BLaER1 treated with 17β-estradiol and CSF1 and Interleukin-3, amounts not matched to agents 10 nM and 100 nM (cell line): Measurements from ENCODE around the gene RALGAPA2.

Experiments
- H3K27ac ChIP-seq, 11 experiments: shearing (Covaris generic); formaldehyde crosslinking; 2 replicates each; pipeline ENCODE4 v1.8.1; 2022
- H3K27me3 ChIP-seq, 11 experiments: shearing (Covaris generic); formaldehyde crosslinking; 2 replicates each; pipeline ENCODE4 v1.8.1; 2022
- H3K36me3 ChIP-seq, 11 experiments: shearing (Covaris generic); formaldehyde crosslinking; 2 replicates each; pipeline ENCODE4 v1.8.1; 2022
- H3K4me1 ChIP-seq, 10 experiments: shearing (Covaris generic); formaldehyde crosslinking; 2 replicates each; pipeline ENCODE4 v1.8.1; 2022
- H3K4me2 ChIP-seq, 11 experiments: shearing (Covaris generic); formaldehyde crosslinking; 2 replicates each; pipeline ENCODE4 v1.8.1; 2022
- H3K4me3 ChIP-seq, 10 experiments: shearing (Covaris generic); formaldehyde crosslinking; 2 replicates each; pipeline ENCODE4 v1.8.1; 2022
- H3K9ac ChIP-seq, 11 experiments: shearing (Covaris generic); formaldehyde crosslinking; 2 replicates each; pipeline ENCODE4 v1.8.1; 2022
- H3K9me3 ChIP-seq, 11 experiments: shearing (Covaris generic); formaldehyde crosslinking; replicated peaks in 1 of 11; 2 replicates each; pipeline ENCODE4 v1.8.1; 2022
- H4K20me1 ChIP-seq, 11 experiments: shearing (Covaris generic); formaldehyde crosslinking; 2 replicates each; pipeline ENCODE4 v1.8.1; 2022
- Cebpa-rat ChIP-seq, 11 experiments: shearing (Covaris generic); IDR thresholded peaks; 2 replicates each; pipeline ENCODE4 v1.8.1; 2022

RALGAPA2 gene

DNA sequence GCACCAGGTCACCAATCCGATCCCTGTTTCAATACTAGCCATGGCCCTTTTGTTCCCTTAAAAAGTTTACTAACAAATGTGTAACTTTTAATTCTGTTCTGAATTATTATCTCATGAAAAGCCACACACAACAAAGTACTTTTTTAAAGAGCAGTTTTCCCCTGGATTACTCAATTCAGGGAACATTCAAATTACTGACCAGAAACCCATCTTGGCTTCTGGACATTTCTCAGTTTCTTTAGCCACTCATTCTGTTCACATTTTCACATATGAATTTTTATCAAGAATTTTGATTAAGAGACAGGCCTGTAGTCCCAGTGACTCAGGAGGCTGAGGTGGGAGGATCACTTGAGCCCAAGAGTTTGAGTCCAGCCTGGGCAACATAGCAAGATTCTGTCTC, 297.1 kb downstream of the RALGAPA2 start:
- Histone ChIP-seq H3K27ac (no peak overlapping the region), H4K20me1 (peaks cover 0 to 9% (median 0%) of the 10 kb centered on the region in 11 experiments; a peak in 1 of 22 replicates), H3K27me3 (no peaks in the 10 kb centered on the region), H3K4me1 (0 out of 20 replicates have a peak, but pooled peaks cover 0 to 7% (median 0%) of the 10 kb centered on the region in 10 experiments), H3K4me3 (no peak overlapping the region), H3K4me2 (no peak overlapping the region), H3K36me3 (peaks cover 0 to 18% (median 7%) of the 10 kb centered on the region in 11 experiments; a peak in 5 of 22 replicates), H3K9ac (no peak overlapping the region), H3K9me3 (no peaks in the 10 kb centered on the region)
- TF ChIP-seq Cebpa-rat (IDR thresholded peaks at IDR 0.05) = no peak

DNA sequence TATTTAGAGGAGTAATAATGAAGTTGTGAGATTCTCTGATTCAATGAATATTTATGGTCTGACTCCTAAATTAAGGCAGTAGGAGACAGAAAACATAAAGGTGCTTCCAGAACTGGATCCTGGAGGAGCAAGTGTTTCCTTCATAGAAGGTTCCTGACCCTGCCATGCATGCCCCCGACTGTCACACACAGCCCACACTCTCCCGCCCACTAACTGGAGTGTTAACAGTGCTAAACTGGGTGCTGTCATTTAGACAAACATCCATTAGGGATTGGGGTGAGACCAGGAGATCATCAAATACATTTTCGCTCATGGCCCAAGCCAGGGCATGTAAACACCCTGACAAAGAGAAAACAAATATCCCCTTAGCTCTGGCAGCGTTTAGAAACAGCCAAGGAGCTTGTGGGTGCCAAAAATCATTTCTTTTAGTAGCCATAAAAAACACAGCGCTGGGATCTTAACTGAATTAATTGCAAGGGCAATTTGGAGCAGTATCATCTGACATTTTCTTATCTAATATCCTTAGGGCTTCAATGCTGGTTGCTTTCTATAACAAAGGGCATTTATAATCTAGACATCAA, 297.7 kb downstream of the RALGAPA2 start:
- H3K36me3 ChIP-seq = peaks cover 0 to 20% (median 7%) of the 10 kb centered on the region in 11 experiments; a peak in 5 of 22 replicates
- peaks cover 0 to 9% (median 0%) of the 10 kb centered on the region in 11 experiments; a peak in 1 of 22 replicates for H4K20me1 ChIP-seq
- no peaks in the 10 kb centered on the region for H3K27me3 ChIP-seq
- H3K27ac ChIP-seq = no peak overlapping the region
- H3K9ac ChIP-seq = no peak overlapping the region
- no peak overlapping the region for H3K4me3 ChIP-seq
- H3K9me3 ChIP-seq = no peaks in the 10 kb centered on the region
- 0 out of 20 replicates have a peak, but pooled peaks cover 0 to 7% (median 0%) of the 10 kb centered on the region in 10 experiments for H3K4me1 ChIP-seq
- no peak for TF ChIP-seq Cebpa-rat (IDR thresholded peaks at IDR 0.05)
- no peak overlapping the region for H3K4me2 ChIP-seq

DNA sequence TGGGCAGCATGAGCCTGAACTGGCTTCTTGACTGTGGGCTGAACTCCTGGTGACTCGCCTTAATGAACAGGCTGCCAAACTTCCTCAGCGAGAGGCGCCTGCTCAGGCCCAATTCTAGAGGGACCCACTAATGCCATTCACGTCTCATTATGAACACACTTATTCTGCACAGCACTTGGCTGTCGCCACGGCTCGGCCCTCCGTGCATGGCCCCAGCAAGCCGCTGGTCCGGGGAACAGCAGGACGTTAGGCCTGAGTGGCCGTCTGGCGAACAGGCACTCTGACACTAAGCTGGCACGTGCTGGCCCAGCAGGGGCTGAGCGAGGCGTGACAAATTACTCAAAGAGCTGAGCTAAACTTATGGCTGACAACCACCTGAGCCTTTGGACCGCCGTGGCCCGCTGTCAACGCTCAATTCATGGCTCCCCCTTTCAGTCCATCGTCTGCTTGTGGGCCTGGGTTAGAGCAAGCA, 298.6 kb downstream of the RALGAPA2 start:
- Histone ChIP-seq H3K9ac (no peak overlapping the region), H3K36me3 (peaks cover 0 to 29% (median 7%) of the 10 kb centered on the region in 11 experiments; a peak in 6 of 22 replicates), H3K4me2 (no peak overlapping the region), H3K27ac (no peak overlapping the region), H4K20me1 (peaks cover 0 to 9% (median 0%) of the 10 kb centered on the region in 11 experiments; a peak in 1 of 22 replicates), H3K4me1 (0 out of 20 replicates have a peak, but pooled peaks cover 0 to 7% (median 0%) of the 10 kb centered on the region in 10 experiments), H3K27me3 (no peaks in the 10 kb centered on the region), H3K4me3 (no peak overlapping the region), H3K9me3 (no peaks in the 10 kb centered on the region)
- TF ChIP-seq Cebpa-rat (IDR thresholded peaks at IDR 0.05) = no peak

DNA sequence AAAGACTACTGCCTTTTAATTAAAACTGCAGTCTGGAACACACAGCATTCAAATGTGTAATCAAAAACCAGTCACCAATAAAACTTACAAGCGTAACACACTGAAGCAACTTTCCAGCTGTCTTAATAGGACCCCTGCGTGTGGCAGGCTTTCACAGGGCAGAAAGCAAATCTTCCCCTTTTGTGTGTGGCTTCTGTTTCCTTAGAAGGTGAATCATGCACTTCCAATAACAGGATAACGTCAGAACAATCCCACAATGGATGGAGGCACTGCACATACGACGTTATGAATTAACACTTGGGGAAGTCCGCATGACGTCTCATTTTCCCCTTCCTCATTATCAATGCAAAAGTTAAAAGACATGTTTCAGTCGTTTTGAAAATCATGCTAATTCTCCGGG, 299.7 kb downstream of the RALGAPA2 start:
- H3K4me3 ChIP-seq = no peak overlapping the region
- H3K9ac ChIP-seq = no peak overlapping the region
- TF ChIP-seq Cebpa-rat (IDR thresholded peaks at IDR 0.05) = no peak
- no peaks in the 10 kb centered on the region for H3K27me3 ChIP-seq
- H3K36me3 ChIP-seq = peaks cover 0 to 25% (median 0%) of the 10 kb centered on the region in 11 experiments; a peak in 5 of 22 replicates
- peaks cover 0 to 9% (median 0%) of the 10 kb centered on the region in 11 experiments; a peak in 1 of 22 replicates for H4K20me1 ChIP-seq
- no peak overlapping the region for H3K27ac ChIP-seq
- 0 out of 20 replicates have a peak, but pooled peaks cover 0 to 7% (median 0%) of the 10 kb centered on the region in 10 experiments for H3K4me1 ChIP-seq
- H3K9me3 ChIP-seq = no peaks in the 10 kb centered on the region
- H3K4me2 ChIP-seq = no peak overlapping the region

DNA sequence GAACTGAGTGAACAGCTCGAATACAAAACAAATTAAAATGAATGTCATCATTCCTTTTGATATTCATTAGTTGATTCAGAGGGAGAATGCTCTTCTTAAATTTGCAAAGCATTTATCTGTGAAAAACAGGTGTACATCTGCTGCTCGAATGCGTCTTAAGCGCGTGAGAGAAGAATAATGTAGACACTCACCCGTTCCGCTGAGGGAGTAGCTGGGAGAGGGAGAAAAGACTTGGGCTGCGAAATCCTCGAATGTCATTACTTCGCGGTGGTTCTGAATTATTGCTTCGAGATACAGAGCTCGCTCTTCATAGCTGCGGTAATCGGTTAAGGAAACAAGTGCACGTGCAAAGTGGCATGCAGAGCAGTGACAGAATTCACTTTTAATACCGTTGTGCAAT, 300.6 kb downstream of the RALGAPA2 start:
- peaks cover 0 to 18% (median 0%) of the 10 kb centered on the region in 11 experiments; a peak in 5 of 22 replicates for H3K36me3 ChIP-seq
- H3K27ac ChIP-seq = no peak overlapping the region
- H3K9me3 ChIP-seq = no peaks in the 10 kb centered on the region
- no peak for TF ChIP-seq Cebpa-rat (IDR thresholded peaks at IDR 0.05)
- H4K20me1 ChIP-seq = 0 out of 22 replicates have a peak, but pooled peaks cover 0 to 9% (median 0%) of the 10 kb centered on the region in 11 experiments
- no peaks in the 10 kb centered on the region for H3K27me3 ChIP-seq
- H3K4me2 ChIP-seq = no peak overlapping the region
- H3K4me1 ChIP-seq = 0 out of 20 replicates have a peak, but pooled peaks cover 0 to 7% (median 0%) of the 10 kb centered on the region in 10 experiments
- H3K9ac ChIP-seq = no peak overlapping the region
- no peak overlapping the region for H3K4me3 ChIP-seq

DNA sequence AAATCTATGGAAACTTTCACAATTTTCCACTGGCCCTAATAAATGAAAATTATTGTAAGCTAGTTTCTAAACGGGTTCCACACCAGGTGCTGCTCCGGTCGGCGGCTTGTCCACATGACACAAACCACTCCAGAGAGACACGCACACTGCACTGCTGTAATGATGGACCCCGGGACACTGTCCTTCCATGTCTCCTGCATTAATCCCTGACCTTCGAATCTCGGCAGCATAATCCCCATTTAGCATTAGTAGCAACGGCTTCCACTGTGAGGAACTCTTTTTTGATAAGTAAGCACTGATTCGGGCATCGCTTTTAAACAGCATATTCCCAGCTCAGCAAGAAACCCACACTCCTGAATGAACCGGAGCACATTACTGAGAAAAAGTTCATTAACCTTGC, 301.0 kb downstream of the RALGAPA2 start:
- no peak overlapping the region for H3K27ac ChIP-seq
- H3K4me1 ChIP-seq = 0 out of 20 replicates have a peak, but pooled peaks cover 0 to 7% (median 0%) of the 10 kb centered on the region in 10 experiments
- peaks cover 0 to 17% (median 0%) of the 10 kb centered on the region in 11 experiments; a peak in 2 of 22 replicates for H3K36me3 ChIP-seq
- no peak overlapping the region for H3K4me3 ChIP-seq
- 0 out of 22 replicates have a peak, but pooled peaks cover 0 to 9% (median 0%) of the 10 kb centered on the region in 11 experiments for H4K20me1 ChIP-seq
- TF ChIP-seq Cebpa-rat (IDR thresholded peaks at IDR 0.05) = no peak
- H3K9me3 ChIP-seq = no peaks in the 10 kb centered on the region
- no peak overlapping the region for H3K9ac ChIP-seq
- no peak overlapping the region for H3K4me2 ChIP-seq
- no peaks in the 10 kb centered on the region for H3K27me3 ChIP-seq

DNA sequence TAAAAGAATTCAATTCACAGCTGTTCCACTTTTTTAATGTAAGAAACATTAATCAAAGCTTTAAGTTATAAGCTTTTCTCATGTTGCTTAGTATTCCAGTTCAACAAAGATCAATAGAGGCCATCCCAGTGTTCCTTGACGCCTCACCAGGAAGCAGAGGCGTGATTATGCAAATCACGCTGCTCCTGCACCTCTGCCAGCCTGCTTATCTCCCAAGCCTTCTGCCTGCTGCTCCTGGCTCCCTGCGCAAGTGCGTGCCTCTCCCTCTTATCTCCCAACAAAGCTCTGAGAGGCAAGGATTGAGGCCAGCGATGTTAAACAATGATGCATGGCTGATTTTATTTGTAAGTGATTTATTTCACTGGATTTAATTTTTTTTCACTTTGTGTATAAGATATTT, 301.8 kb downstream of the RALGAPA2 start:
- peaks cover 0 to 17% (median 0%) of the 10 kb centered on the region in 11 experiments; a peak in 2 of 22 replicates for H3K36me3 ChIP-seq
- 0 out of 22 replicates have a peak, but pooled peaks cover 0 to 9% (median 0%) of the 10 kb centered on the region in 11 experiments for H4K20me1 ChIP-seq
- no peaks in the 10 kb centered on the region for H3K27me3 ChIP-seq
- H3K4me2 ChIP-seq = no peak overlapping the region
- TF ChIP-seq Cebpa-rat (IDR thresholded peaks at IDR 0.05) = no peak
- no peak overlapping the region for H3K27ac ChIP-seq
- no peak overlapping the region for H3K4me3 ChIP-seq
- no peaks in the 10 kb centered on the region for H3K9me3 ChIP-seq
- 0 out of 20 replicates have a peak, but pooled peaks cover 0 to 7% (median 0%) of the 10 kb centered on the region in 10 experiments for H3K4me1 ChIP-seq
- H3K9ac ChIP-seq = no peak overlapping the region

DNA sequence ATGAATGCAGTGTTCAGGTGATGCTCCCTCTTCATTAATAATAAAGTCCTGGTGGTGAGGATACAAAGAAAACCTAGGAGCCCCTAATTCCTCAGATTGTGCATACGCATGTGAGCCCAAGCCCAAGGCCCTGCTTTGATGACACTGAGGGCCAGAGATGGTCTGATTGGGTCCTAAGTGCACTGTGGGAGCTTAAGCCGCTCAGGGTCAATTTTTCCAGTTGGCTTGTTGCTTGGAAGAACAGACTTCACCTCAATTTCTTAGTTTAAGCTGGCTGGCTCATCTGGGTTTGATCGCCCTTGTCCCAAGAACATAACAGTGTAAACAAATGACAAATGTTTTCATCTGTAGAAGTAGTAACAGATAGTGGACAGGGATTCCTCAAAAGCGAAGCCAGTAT, 303.1 kb downstream of the RALGAPA2 start:
- TF ChIP-seq Cebpa-rat (IDR thresholded peaks at IDR 0.05) = no peak
- peaks cover 0 to 20% (median 0%) of the 10 kb centered on the region in 11 experiments; a peak in 2 of 22 replicates for H3K36me3 ChIP-seq

More for the DNA sequence above, 303.1 kb downstream of the RALGAPA2 start:
- 0 out of 22 replicates have a peak, but pooled peaks cover 0 to 9% (median 0%) of the 10 kb centered on the region in 11 experiments for H4K20me1 ChIP-seq
- no peak overlapping the region for H3K4me2 ChIP-seq
- H3K4me3 ChIP-seq = no peak overlapping the region
- no peak overlapping the region for H3K27ac ChIP-seq
- H3K27me3 ChIP-seq = no peaks in the 10 kb centered on the region
- H3K9ac ChIP-seq = no peak overlapping the region
- H3K4me1 ChIP-seq = 0 out of 20 replicates have a peak, but pooled peaks cover 0 to 7% (median 0%) of the 10 kb centered on the region in 10 experiments
- no peaks in the 10 kb centered on the region for H3K9me3 ChIP-seq
